ENCODE results near the gene U2AF2.

DNA sequence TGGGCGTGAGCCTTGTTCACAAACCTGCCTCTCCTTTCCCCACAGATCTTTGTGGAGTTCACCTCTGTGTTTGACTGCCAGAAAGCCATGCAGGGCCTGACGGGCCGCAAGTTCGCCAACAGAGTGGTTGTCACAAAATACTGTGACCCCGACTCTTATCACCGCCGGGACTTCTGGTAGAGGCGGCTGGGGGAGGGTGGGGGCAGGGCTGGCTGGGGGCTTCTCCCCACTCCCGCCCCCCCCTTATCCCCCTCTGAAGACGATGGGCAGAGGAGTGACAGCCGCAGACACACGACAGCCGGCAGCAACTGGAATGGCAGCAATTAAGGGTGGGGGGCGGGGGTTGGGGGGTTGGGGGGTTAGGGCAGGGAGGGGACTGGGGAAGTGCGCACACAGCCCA lies 19.1 kb downstream of the U2AF2 start:
- no peak for TF ChIP-seq POLR2A (IDR thresholded peaks at IDR 0.05)
- TF ChIP-seq, protein P1, sequence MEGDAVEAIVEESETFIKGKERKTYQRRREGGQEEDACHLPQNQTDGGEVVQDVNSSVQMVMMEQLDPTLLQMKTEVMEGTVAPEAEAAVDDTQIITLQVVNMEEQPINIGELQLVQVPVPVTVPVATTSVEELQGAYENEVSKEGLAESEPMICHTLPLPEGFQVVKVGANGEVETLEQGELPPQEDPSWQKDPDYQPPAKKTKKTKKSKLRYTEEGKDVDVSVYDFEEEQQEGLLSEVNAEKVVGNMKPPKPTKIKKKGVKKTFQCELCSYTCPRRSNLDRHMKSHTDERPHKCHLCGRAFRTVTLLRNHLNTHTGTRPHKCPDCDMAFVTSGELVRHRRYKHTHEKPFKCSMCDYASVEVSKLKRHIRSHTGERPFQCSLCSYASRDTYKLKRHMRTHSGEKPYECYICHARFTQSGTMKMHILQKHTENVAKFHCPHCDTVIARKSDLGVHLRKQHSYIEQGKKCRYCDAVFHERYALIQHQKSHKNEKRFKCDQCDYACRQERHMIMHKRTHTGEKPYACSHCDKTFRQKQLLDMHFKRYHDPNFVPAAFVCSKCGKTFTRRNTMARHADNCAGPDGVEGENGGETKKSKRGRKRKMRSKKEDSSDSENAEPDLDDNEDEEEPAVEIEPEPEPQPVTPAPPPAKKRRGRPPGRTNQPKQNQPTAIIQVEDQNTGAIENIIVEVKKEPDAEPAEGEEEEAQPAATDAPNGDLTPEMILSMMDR (IDR thresholded peaks at IDR 0.05), result no peak

Measured in Peyer's patch (tissue), 4 donors.